Stomach (tissue), 9 donors: Measurements from ENCODE around the gene RAB40A. TPM values are rescaled to one million over a fixed set of nuclear protein-coding genes. Genes with fewer than 3 reads are reported as not detected.

Source experiments
- DNase-seq, 2 donors: peaks; one replicate each; pipeline versions ENCODE4 v3.0.0 to v3.0.0-alpha.2; 2013 to 2019
- H3K27ac ChIP-seq, 5 donors: fragments of 200-600 bp in 4 of 5; sonication (generic) in 4 of 5; one replicate each; pipeline ENCODE4 v1.5.1; 2013 to 2019; ENCODE audit warnings: mild to moderate bottlenecking in 1 of 5, moderate library complexity in 1 of 5
- H3K27me3 ChIP-seq, 3 donors: fragments of 200-600 bp; sonication (generic); one replicate each; pipeline ENCODE4 v1.5.1; 2017 to 2019; ENCODE audit warnings: mixed run types in 1 of 3
- H3K36me3 ChIP-seq, 4 donors: fragments of 200-600 bp; sonication (generic); 1 replicate in 3 of 4; 2 replicates in 1 of 4; pipeline ENCODE4 v1.5.1; 2016 to 2019
- H3K4me1 ChIP-seq, 4 donors: fragments of 200-600 bp; sonication (generic); one replicate each; pipeline ENCODE4 v1.5.1; 2016 to 2019
- H3K4me3 ChIP-seq, 4 donors: fragments of 200-600 bp; sonication (generic) in 3 of 4; one replicate each; pipeline ENCODE4 v1.5.1; 2016 to 2019; ENCODE audit warnings: mild to moderate bottlenecking in 1 of 4
- H3K9me3 ChIP-seq, 4 donors: fragments of 200-600 bp; sonication (generic); one replicate each; pipeline ENCODE4 v1.5.1; 2016 to 2019
- EP300 ChIP-seq: sonication (generic); formaldehyde crosslinking; IDR thresholded peaks from one replicate; pipeline ENCODE4 v1.6.1; 2017; ENCODE audit warnings: antibody characterized with exemption
- POLR2A ChIP-seq, 4 donors: fragments of 450-650 bp; IDR thresholded peaks; one replicate each; pipeline ENCODE4 v1.6.1; 2016; ENCODE audit warnings: antibody characterized with exemption in 4 of 4, control low read depth in 2 of 4, mild to moderate bottlenecking in 1 of 4, moderate library complexity in 1 of 4
- POLR2AphosphoS5 ChIP-seq, 3 donors: sonication (generic); formaldehyde crosslinking; IDR thresholded peaks; one replicate each; pipeline ENCODE4 v1.6.1; 2016; ENCODE audit warnings: antibody characterized with exemption in 3 of 3
- WGBS, 5 donors: extraction: QIAGEN DNeasy Blood & Tissue Kit in 3 of 5; methylation state at CpG; one replicate each; pipeline versions ENCODE4 v1.1.5 to v1.1.7; 2013 to 2018; 5-methylcytosine and 5-hydroxymethylcytosine counted together
- intact Hi-C: fragments of 100-400 bp; cut with DNase I; formaldehyde crosslinking; loops from one replicate; pipeline ENCODE4 v1.15.1; 2023; ENCODE audit warnings: low total_unique reads
- polyA plus RNA-seq, 3 donors: library from polyadenylated mRNA; stranded (reverse); fragments of 200-250 nt; gene quantifications; one replicate each; pipeline ENCODE4 v1.2.3, GENCODE V29; 2013
- total RNA-seq, 5 donors: library from RNA; depleted of rRNA; stranded (reverse); fragments of >200 nt; gene quantifications; one replicate each; pipeline versions ENCODE4 v1.1.0 to v1.2.3, GENCODE V29; 2014 to 2016
- TF ChIP-seq, protein P1 (sequence below), 7 experiments: fragments of 450-650 bp in 4 of 7; fragments of 200-600 bp in 3 of 7; sonication (generic) in 3 of 7; IDR thresholded peaks; one replicate each; pipeline ENCODE4 v1.5.1; 2016 to 2019; ENCODE audit warnings: antibody characterized with exemption in 7 of 7, control low read depth in 2 of 7, mild to moderate bottlenecking in 1 of 7
- donor health status: healthy with polysubstance abuse.
- donor health status: Bipolar disorder and iron deficiency.
- donor health status: healthy.

Gene RAB40A
- total and polyA plus RNA-seq, 8 donors = 0.19 to 0.98 (median 0.61) TPM; not detected in 3

DNA sequence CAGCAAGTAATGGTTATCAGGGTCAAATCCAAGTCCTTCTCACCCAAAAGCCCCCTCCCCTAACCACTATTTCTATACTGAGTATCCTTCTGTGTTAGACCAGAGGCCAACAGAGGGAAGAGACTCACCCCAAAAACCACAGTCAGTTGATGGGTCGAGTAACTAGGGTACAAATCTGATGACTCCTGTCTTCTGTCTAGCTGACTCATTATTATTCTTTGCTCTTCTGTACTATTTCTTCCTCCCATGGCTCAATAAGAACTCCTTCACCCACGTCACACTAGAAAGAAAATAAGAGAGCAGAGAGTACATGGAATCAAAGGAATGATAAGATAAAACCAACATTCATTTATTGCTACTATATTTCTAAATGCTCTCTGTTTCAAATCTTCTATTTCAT, 2.0 kb downstream of the RAB40A start:
- Histone ChIP-seq H3K9me3 (no peaks in the 10 kb centered on the region), H3K27ac (no peak overlapping the region), H3K36me3 (no peaks in the 10 kb centered on the region), H3K27me3 (peaks cover 0 to 3% (median 0%) of the 10 kb centered on the region in 3 donors), H3K4me1 (no peaks in the 10 kb centered on the region), H3K4me3 (no peak overlapping the region)
- 32 to 74% (median 65%) methylated on average over 2 of the region's 2 CpGs for WGBS, 5 donors
- TF ChIP-seq POLR2AphosphoS5 (IDR thresholded peaks at IDR 0.05) = no peak
- no peak for TF ChIP-seq POLR2A (IDR thresholded peaks at IDR 0.05)
- TF ChIP-seq, protein P1, sequence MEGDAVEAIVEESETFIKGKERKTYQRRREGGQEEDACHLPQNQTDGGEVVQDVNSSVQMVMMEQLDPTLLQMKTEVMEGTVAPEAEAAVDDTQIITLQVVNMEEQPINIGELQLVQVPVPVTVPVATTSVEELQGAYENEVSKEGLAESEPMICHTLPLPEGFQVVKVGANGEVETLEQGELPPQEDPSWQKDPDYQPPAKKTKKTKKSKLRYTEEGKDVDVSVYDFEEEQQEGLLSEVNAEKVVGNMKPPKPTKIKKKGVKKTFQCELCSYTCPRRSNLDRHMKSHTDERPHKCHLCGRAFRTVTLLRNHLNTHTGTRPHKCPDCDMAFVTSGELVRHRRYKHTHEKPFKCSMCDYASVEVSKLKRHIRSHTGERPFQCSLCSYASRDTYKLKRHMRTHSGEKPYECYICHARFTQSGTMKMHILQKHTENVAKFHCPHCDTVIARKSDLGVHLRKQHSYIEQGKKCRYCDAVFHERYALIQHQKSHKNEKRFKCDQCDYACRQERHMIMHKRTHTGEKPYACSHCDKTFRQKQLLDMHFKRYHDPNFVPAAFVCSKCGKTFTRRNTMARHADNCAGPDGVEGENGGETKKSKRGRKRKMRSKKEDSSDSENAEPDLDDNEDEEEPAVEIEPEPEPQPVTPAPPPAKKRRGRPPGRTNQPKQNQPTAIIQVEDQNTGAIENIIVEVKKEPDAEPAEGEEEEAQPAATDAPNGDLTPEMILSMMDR (IDR thresholded peaks at IDR 0.05) = no peak
- no peak for TF ChIP-seq EP300
- no peak for DNase-seq
- intact Hi-C loops = no loop called here

DNA sequence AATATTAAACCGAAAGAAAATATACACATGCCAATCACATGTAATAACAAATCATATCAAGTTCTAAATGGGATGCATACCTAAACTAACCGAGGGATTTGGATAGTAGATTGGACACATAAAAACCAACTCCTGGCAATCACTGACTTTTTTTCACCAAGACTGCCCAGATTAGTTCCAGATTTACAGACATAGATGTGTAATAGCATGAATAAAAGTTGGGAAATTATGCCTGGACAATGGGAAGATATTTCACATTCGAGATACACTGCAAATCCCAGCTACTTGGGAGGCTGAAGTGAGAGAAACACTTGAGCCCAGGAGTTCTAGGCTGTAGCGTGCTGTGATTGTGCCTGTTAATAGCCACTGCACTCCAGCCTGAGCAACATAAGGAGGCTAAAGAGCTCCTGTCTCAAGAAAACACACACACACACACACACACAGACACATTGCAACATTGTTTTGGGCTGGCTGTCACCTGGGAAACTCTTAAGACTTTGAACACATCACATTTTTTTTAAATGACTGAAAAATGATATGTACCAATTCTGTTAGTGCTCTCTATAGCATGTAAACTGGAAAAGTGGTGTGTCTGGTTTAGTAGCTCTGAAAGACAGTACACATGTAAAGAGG, 5.7 kb downstream of the RAB40A start:
- peaks cover 0 to 3% (median 0%) of the 10 kb centered on the region in 3 donors for H3K27me3 ChIP-seq
- intact Hi-C loops = no loop called here
- TF ChIP-seq EP300 (no peak), POLR2AphosphoS5 (IDR thresholded peaks at IDR 0.05) (no peak)
- TF ChIP-seq, protein P1 (IDR thresholded peaks at IDR 0.05) = no peak
- peak in 1 of 2 donors; percentile 9 for DNase-seq
- no peaks in the 10 kb centered on the region for H3K36me3 ChIP-seq
- WGBS, 5 donors = 50 to 71% (median 59%) methylated on average over 3 to 4 of the region's 4 CpGs
- no peaks in the 10 kb centered on the region for H3K4me1 ChIP-seq
- no peak overlapping the region for H3K27ac ChIP-seq
- H3K4me3 ChIP-seq = no peak overlapping the region
- no peaks in the 10 kb centered on the region for H3K9me3 ChIP-seq

DNA sequence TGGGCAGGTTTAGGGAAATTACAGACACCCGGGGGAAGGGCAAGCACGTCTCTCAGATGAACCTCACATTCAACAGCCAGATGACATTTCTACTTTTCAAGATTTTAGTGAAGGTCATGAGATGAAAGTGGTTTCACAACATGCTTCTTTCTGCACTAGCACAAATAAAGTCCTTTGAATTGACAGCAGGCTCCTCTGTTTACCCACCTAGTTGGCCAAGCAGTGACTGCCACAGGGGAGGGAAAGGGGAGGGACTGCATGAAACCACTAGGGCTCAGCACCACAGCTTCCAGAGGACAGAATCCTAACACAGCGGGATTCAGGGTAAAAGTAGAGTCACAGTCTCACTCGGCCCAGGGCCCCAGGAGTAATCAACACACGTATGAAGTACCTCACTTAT, 6.2 kb downstream of the RAB40A start:
- H3K4me3 ChIP-seq = no peak overlapping the region
- no peaks in the 10 kb centered on the region for H3K4me1 ChIP-seq
- no peak for TF ChIP-seq EP300
- TF ChIP-seq, protein P1 (IDR thresholded peaks at IDR 0.05) = no peak
- no peak for TF ChIP-seq POLR2A (IDR thresholded peaks at IDR 0.05)
- no peak for TF ChIP-seq POLR2AphosphoS5 (IDR thresholded peaks at IDR 0.05)
- WGBS, 5 donors = 31 to 61% (median 38%) methylated on average over 5 of the region's 5 CpGs
- DNase-seq = peak in 1 of 2 donors; percentile 12
- H3K27ac ChIP-seq = no peak overlapping the region
- no peaks in the 10 kb centered on the region for H3K9me3 ChIP-seq
- H3K36me3 ChIP-seq = no peaks in the 10 kb centered on the region
- H3K27me3 ChIP-seq = peaks cover 0 to 3% (median 0%) of the 10 kb centered on the region in 3 donors
- intact Hi-C loops = no loop called here

DNA sequence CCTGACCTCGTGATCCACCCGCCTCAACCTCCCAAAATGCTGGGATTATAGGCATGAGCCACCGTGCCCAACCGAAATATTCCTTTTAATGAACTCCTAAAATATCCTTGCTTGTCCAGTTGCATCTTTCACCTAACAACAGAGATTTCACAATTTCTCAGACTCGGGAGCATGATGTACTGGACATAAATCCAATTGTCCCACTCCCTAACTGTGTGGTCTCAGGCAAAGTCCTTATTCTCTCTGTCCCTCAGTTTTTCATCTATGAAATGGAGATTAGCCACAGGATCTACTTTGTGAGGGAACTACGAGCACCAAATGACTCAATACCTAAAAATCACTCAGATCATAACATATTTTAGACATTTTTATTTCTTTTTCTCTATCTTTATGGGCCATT, 9.3 kb downstream of the RAB40A start:
- no peaks in the 10 kb centered on the region for H3K9me3 ChIP-seq
- TF ChIP-seq, protein P1 (IDR thresholded peaks at IDR 0.05) = no peak
- TF ChIP-seq EP300 (no peak), POLR2A (IDR thresholded peaks at IDR 0.05) (no peak), POLR2AphosphoS5 (IDR thresholded peaks at IDR 0.05) (no peak)
- H3K4me1 ChIP-seq = no peaks in the 10 kb centered on the region
- 72 to 94% (median 84%) methylated on average over 5 to 6 of the region's 6 CpGs for WGBS, 5 donors
- no peak for DNase-seq
- H3K36me3 ChIP-seq = no peaks in the 10 kb centered on the region
- H3K27ac ChIP-seq = no peak overlapping the region
- no peak overlapping the region for H3K4me3 ChIP-seq
- H3K27me3 ChIP-seq = no peaks in the 10 kb centered on the region
- intact Hi-C loops = no loop called here
